Neural cell (in vitro differentiated cells): ENCODE data around the gene SIPA1L2. TPM values are rescaled to one million over a fixed set of nuclear protein-coding genes. Genes with fewer than 3 reads are reported as not detected.

Experiments
- H2AFZ ChIP-seq: fragments of 200-600, 300-800 bp; sonication (generic), shearing (Covaris generic); 2 replicates; pipeline ENCODE4 v1.6.0; 2014; ENCODE audit warnings: low read depth, mild to moderate bottlenecking, antibody characterized with exemption, low read length, moderate library complexity
- H3F3A ChIP-seq: fragments of 200-600 bp; shearing (Covaris generic); 2 replicates; pipeline ENCODE4 v1.6.1; 2016; ENCODE audit warnings: mild to moderate bottlenecking, moderate library complexity, mixed read lengths, antibody characterized with exemption, low read length; ENCODE audit not compliant: insufficient read depth, poor library complexity, severe bottlenecking
- H3K27ac ChIP-seq: fragments of 200-600, 300-800 bp; sonication (generic), shearing (Covaris generic); 2 replicates; pipeline ENCODE4 v1.5.1; 2014; ENCODE audit warnings: mild to moderate bottlenecking, low read length, moderate library complexity
- H3K27me3 ChIP-seq: fragments of 300-800, 200-600 bp; sonication (generic), shearing (Covaris generic); 2 replicates; pipeline ENCODE4 v1.6.0; 2014; ENCODE audit warnings: mild to moderate bottlenecking, low read depth, low read length, moderate library complexity; ENCODE audit not compliant: insufficient read depth
- H3K36me3 ChIP-seq: fragments of 300-800, 200-600 bp; sonication (generic), shearing (Covaris generic); 2 replicates; pipeline ENCODE4 v1.5.1; 2014; ENCODE audit warnings: mild to moderate bottlenecking, antibody characterized with exemption, low read length, moderate library complexity; ENCODE audit not compliant: insufficient read depth
- H3K4me2 ChIP-seq: fragments of 300-800, 200-600 bp; sonication (generic), shearing (Covaris generic); 2 replicates; pipeline ENCODE4 v1.6.0; 2014; ENCODE audit warnings: mild to moderate bottlenecking, low read length
- H3K4me3 ChIP-seq: fragments of 300-800, 200-600 bp; sonication (generic), shearing (Covaris generic); 2 replicates; pipeline ENCODE4 v1.5.1; 2014; ENCODE audit warnings: mild to moderate bottlenecking, low read length, moderate library complexity
- H3K79me2 ChIP-seq: fragments of 200-600 bp; shearing (Covaris generic); replicated peaks from 2 replicates; pipeline ENCODE4 v1.6.0; 2014; ENCODE audit warnings: mild to moderate bottlenecking, low read length, moderate library complexity; ENCODE audit not compliant: insufficient read depth
- H3K9ac ChIP-seq: fragments of 300-800, 200-600 bp; sonication (generic), shearing (Covaris generic); 2 replicates; pipeline ENCODE4 v1.6.1; 2016; ENCODE audit warnings: mild to moderate bottlenecking, low read length, mixed read lengths
- H3K9me2 ChIP-seq: fragments of 200-600 bp; shearing (Covaris generic); 2 replicates; pipeline ENCODE4 v1.6.1; 2016; ENCODE audit warnings: mild to moderate bottlenecking, low read length, mixed read lengths; ENCODE audit not compliant: insufficient read depth
- H3K9me3 ChIP-seq: fragments of 200-600, 300-800 bp; sonication (generic), shearing (Covaris generic); 2 replicates; pipeline ENCODE4 v1.6.1; 2016; ENCODE audit warnings: mild to moderate bottlenecking, mixed run types, low read length, moderate library complexity, mixed read lengths
- H4K20me1 ChIP-seq: fragments of 200-600 bp; shearing (Covaris generic); 2 replicates; pipeline ENCODE4 v1.6.1; 2016; ENCODE audit warnings: mild to moderate bottlenecking, mixed run types; ENCODE audit not compliant: insufficient read depth
- MXI1 ChIP-seq: fragments of 450-650 bp; conservative IDR thresholded peaks from 2 replicates; pipeline ENCODE4 v1.6.1; 2014; ENCODE audit warnings: antibody characterized with exemption, mild to moderate bottlenecking; ENCODE audit not compliant: poor library complexity, severe bottlenecking
- RAD21 ChIP-seq: fragments of 450-650 bp; conservative IDR thresholded peaks from 2 replicates; pipeline ENCODE4 v1.6.1; 2014; ENCODE audit warnings: antibody characterized with exemption, mild to moderate bottlenecking, moderate library complexity
- SMC3 ChIP-seq: fragments of 450-650 bp; conservative IDR thresholded peaks from 2 replicates; pipeline ENCODE4 v1.6.1; 2014; ENCODE audit warnings: antibody characterized with exemption, mild to moderate bottlenecking, moderate library complexity; ENCODE audit not compliant: poor library complexity
- polyA plus RNA-seq: library from polyadenylated mRNA; depleted of rRNA; stranded (reverse); fragments of >200 nt; gene quantifications from 2 replicates; pipeline ENCODE4 v1.2.3, GENCODE V29; 2014
- TF ChIP-seq, protein P1 (sequence below): fragments of 450-650 bp; IDR thresholded peaks from 2 replicates; pipeline ENCODE4 v1.5.1; 2014; ENCODE audit warnings: antibody characterized with exemption, mild to moderate bottlenecking, moderate library complexity; ENCODE audit not compliant: poor library complexity, severe bottlenecking
- TF ChIP-seq, protein P2 (sequence below): IDR thresholded peaks from 2 replicates; pipeline ENCODE4 v1.6.1; 2012; ENCODE audit warnings: borderline replicate concordance

Gene SIPA1L2
- polyA plus RNA-seq, 1 donor from 2014 or later = 5.6 TPM

DNA sequence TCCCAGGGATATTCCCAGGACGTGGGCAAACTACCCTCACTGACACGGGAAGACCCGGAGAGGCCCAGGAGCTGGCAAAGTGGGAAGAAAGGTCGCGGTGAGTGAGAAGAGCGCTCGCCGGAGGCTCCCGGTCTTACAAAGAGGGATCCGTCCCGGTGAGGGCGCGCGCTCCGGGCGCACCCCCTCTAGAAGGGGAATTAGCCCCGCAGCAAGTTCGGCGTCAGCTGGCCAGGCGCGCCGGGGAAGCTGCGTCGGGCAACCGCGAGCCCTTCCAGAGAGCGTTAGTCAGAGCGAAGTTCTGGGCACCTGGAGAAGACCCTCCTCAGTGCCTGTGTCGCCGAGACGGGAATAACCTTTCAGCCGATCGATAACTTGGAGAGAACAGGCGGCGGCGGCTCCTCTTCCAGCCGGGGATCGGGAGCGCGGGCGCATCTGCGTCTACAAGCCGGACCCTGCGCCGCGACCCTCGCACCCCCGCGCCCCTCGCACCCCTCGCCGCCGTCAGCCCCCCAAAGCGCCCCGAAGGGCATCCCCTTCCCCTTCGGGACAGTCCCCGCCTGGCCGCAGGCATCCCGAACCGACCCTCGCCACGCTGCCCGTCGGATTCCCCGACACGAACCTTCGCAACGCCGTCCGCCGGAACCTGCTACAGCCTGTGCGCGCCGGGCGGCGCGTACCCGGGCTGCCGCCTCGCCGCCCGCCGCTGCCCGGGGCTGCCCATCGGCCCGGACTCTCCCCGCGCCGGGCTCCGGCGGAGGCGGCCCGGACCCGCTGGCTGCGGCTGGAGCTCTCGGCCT, 485 bp downstream of the SIPA1L2 start:
- no peak for TF ChIP-seq SMC3
- TF ChIP-seq MXI1 = peak; percentile 11
- TF ChIP-seq, protein P1, sequence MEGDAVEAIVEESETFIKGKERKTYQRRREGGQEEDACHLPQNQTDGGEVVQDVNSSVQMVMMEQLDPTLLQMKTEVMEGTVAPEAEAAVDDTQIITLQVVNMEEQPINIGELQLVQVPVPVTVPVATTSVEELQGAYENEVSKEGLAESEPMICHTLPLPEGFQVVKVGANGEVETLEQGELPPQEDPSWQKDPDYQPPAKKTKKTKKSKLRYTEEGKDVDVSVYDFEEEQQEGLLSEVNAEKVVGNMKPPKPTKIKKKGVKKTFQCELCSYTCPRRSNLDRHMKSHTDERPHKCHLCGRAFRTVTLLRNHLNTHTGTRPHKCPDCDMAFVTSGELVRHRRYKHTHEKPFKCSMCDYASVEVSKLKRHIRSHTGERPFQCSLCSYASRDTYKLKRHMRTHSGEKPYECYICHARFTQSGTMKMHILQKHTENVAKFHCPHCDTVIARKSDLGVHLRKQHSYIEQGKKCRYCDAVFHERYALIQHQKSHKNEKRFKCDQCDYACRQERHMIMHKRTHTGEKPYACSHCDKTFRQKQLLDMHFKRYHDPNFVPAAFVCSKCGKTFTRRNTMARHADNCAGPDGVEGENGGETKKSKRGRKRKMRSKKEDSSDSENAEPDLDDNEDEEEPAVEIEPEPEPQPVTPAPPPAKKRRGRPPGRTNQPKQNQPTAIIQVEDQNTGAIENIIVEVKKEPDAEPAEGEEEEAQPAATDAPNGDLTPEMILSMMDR = no peak
- TF ChIP-seq, protein P2, sequence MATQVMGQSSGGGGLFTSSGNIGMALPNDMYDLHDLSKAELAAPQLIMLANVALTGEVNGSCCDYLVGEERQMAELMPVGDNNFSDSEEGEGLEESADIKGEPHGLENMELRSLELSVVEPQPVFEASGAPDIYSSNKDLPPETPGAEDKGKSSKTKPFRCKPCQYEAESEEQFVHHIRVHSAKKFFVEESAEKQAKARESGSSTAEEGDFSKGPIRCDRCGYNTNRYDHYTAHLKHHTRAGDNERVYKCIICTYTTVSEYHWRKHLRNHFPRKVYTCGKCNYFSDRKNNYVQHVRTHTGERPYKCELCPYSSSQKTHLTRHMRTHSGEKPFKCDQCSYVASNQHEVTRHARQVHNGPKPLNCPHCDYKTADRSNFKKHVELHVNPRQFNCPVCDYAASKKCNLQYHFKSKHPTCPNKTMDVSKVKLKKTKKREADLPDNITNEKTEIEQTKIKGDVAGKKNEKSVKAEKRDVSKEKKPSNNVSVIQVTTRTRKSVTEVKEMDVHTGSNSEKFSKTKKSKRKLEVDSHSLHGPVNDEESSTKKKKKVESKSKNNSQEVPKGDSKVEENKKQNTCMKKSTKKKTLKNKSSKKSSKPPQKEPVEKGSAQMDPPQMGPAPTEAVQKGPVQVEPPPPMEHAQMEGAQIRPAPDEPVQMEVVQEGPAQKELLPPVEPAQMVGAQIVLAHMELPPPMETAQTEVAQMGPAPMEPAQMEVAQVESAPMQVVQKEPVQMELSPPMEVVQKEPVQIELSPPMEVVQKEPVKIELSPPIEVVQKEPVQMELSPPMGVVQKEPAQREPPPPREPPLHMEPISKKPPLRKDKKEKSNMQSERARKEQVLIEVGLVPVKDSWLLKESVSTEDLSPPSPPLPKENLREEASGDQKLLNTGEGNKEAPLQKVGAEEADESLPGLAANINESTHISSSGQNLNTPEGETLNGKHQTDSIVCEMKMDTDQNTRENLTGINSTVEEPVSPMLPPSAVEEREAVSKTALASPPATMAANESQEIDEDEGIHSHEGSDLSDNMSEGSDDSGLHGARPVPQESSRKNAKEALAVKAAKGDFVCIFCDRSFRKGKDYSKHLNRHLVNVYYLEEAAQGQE = peak; percentile 17
- no peak for TF ChIP-seq RAD21
- Histone ChIP-seq H2AFZ (peak overlapping the region; percentile 34), H4K20me1 (no peaks in the 10 kb centered on the region), H3K79me2 (peaks cover 47% of the 10 kb centered on the region), H3K9ac (peak overlapping the region; percentile 59), H3K4me2 (peak overlapping the region; percentile 56), H3K27ac (no peak overlapping the region), H3K4me3 (peak overlapping the region; percentile 84), H3K27me3 (no peaks in the 10 kb centered on the region), H3K9me3 (no peaks in the 10 kb centered on the region), H3K36me3 (no peaks in the 10 kb centered on the region), H3F3A (no peaks in the 10 kb centered on the region), H3K9me2 (no peaks in the 10 kb centered on the region)

DNA sequence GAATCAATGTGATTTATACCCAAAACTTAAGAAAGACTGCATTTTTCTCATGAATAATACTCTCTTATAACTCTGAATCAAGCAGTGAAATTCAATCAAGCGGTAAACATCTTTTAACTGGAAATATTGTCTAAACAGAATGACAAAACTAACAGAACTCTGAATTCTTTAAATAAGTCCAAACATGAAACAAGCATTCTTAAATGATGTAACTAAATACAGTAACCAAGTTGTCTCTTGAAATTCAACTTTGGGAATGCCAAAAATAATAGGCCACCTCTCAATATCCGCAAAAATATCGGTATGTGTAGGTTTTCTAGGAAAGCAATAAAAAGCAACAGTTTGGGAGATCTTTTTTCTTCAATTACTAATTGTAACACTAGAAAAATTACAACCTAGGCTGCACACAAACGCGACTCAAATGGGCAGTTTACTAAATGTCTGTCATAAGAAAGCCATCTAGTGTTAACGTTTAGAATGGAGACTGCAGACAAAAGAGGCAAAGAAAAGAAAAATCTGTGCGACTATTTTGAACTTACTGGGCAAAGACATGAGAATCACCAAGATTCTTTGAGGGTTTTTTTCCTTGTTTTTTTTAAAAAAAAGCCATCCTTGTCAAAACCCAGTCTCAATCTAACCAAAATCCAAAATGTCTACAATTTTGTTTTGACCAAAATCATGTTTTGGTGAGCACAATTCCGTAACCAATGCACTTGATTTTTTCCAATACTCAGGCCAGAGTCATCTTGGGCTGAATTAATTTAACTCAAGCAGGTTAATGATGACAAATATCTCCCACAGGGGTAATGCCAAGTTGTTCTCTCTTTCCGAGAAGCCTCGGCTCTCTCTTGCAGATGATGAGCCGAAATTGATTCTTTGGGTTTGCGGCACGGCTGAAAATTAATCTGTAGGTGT, 1.3 kb downstream of the SIPA1L2 start:
- H3F3A ChIP-seq = no peaks in the 10 kb centered on the region
- H3K4me3 ChIP-seq = peak overlapping the region; percentile 84
- H3K27ac ChIP-seq = no peak overlapping the region
- H4K20me1 ChIP-seq = no peaks in the 10 kb centered on the region
- H3K9ac ChIP-seq = peak overlapping the region; percentile 59
- peaks cover 56% of the 10 kb centered on the region for H3K79me2 ChIP-seq
- H3K9me2 ChIP-seq = no peaks in the 10 kb centered on the region
- no peaks in the 10 kb centered on the region for H3K36me3 ChIP-seq
- H3K4me2 ChIP-seq = peak overlapping the region; percentile 56
- H3K9me3 ChIP-seq = no peaks in the 10 kb centered on the region
- no peak overlapping the region for H2AFZ ChIP-seq
- no peaks in the 10 kb centered on the region for H3K27me3 ChIP-seq
- peak; percentile 61 for TF ChIP-seq RAD21
- TF ChIP-seq, protein P1 = peak; percentile 63
- TF ChIP-seq SMC3 = peak; percentile 62
- TF ChIP-seq, protein P2 = no peak
